NCI-H1436 treated with DMSO at 0.1 percent for 48 hours (cell line): ENCODE data around the gene TNK2.
"Not testable (repeated sequence)": the region's sequence is repeated elsewhere in the genome, so short reads cannot be mapped to it uniquely, and the experiment has no call there.

Experiments
- DNase-seq: peaks from one replicate; lab custom pipeline; 2025; lab: John Stamatoyannopoulos, UW

The TNK2 gene

DNA sequence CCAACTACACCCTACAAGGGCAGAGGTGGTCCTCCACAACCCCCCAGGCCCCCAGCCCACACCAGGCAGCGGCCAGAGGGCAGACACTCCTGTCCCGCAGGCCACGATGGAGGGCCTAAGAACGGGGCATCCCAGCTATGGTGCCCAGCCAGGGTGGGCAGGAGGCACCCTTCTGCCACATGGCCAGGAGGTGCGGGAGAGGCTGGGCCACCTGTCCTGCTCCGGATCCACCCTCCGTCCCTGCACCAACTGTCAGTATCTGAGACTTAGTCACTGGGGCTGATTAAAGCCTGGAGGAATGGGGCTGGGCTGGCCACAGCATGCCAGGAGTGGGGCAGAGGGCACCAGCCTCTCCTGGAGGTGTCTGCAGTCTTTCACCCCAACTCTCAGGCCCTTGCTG is 37.9 kb downstream of the TNK2 start:
- DNase-seq: no peak

DNA sequence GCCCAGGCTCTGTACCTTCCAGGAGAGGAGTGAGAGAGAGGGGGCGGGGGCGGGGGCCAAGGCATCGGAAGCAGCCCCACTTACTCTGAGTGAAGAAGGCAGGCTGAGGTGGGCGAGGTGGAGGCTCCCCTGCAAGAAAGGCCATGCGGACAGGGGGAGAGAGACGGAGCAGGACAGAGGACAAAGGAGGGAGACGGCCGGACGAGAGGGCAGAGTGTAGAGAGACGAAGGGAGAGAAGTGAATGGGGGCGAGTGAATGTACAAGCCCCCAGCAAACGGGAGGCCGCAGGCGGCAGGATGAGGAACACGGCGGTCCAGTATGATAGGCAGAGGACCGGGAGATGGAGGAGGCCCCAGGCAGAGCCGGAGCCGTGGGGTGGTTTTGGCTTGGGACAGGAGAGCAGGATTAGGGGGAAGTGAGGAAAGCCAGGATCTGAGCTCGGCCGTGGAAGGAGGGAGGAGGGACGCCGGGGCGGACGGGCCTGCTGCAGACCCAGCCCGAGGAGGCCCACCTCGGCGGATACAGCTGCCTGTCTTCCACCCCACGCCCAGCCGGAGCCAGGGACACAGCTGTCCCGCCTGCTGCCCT is 38.8 kb downstream of the TNK2 start:
- DNase-seq: no peak

DNA sequence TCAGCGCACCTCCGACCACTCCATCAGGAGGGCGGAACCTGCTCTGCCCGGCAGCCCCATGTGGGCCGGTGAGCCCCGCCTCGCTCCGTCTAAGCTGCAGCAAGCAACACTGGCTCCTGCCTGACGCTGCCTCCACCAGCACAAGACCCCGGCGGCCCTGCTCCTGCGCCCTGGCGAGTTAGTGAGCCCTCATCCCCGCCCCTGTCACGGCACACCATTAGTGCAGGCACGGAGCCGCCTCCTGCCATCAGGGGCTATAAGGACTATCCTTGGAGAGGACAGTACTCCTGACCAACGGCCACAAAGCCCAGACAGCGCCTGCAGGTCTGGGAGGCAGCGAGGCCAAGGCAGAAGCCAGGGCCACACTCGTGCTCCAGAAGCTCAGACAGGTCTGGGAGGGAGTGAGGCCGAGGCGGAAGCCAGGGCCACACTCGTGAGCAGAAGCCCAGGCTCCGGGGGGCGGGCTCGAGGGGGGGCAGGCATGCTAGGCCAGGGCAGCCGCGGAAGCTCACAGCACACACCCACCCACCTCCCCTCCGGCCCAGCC is 39.4 kb downstream of the TNK2 start:
- no peak for DNase-seq

DNA sequence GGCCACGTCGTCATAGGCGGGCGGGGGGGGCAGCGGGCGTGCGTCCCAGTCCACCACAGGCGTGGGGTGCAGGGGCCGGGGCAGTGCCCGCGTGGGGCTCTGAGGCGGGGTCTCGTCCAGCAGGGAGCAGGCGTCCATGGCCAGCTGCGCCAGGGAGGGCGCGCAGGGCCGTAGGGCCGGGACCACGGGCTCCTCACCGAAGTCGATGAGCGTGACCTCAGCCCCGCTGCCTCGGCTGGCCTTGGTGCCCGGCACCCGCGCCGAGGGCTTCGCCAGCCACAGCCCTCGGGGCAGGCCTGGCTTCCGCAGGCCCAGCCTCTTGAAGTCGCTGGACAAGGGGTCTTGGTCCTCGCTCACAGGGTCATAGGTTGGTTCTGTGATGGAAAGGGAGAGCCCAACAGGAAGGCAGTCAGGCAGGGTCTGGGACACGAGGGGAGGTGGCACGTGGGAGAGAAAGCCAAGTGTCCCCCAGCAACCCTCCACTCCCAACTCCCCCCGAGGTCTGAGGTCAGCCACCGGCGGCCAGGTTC is 40.0 kb downstream of the TNK2 start:
- DNase-seq: no peak

DNA sequence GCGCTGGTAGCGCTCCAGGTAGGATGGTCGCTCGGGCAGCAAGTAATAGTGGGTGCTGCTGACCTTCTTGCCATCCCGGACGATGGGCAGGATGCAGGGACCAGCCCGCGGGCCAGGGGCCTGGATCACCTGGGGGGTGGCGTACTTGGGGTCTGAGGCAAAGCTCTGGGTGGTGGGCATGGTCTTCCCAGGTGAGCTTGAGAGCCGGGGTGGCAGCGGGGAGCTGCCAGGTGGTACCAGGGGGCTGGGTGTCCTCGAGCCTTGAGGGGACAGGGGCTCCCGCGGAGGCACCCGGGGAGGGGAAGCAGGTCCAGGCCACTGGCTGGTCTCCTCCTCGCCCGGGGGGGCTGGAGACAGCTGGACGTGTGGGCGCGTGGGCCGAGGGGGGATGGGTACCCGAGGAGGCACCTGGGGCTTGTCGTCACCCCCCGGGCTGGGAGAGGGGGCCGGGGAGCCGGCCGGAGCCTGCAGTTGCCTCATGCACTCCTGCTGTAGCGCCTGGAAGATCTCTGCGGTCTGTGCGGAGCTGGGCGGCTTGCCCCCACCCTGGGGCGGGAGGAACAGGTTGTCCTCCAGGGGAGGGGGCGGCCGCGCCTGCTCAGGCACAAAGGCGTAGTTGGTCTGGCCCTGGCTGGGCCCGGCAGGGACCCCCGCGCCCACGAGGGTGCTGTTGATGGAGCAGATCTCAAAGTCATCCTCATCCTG is 40.6 kb downstream of the TNK2 start:
- no peak for DNase-seq

DNA sequence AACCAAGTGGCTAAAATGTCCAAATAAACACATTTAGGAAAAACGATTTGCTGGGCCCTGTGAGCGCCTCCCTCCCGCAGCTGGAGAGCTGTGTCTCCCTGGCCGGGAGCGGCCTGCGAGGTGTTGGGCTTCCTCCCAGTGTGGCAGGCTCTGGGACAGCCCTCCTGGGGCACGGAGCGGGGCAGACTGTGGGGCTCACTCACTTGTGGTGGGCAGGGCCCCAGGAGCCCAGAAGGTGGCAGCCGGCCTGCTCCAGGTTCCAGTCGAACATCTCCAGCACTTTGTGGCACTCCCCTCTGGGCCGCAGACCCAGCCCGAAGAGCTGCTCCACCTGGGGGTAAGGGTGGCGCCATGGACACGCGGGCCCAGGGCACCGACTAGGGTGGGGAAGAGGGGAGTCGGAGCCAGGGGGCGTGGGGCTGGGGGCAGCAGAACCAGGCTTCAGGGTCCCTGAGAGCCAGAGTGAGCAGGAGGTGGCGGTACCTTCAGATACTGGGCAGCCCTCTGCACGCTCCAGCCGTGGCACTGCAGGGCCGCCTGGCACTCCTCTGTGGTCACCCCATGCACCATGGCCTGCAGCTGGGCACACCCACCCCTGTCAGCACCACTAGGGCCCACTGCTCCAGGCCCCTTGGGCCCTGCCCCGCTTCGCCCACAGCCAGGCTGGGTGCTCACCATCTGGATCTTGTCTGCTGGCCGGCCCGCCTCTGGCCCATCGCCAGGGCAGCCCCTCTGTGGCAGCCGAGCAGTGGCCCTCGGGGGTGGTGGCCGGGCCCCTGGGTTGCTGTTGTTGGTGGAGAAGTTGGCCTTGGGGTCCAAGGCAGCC is 41.5 kb downstream of the TNK2 start:
- no peak for DNase-seq

DNA sequence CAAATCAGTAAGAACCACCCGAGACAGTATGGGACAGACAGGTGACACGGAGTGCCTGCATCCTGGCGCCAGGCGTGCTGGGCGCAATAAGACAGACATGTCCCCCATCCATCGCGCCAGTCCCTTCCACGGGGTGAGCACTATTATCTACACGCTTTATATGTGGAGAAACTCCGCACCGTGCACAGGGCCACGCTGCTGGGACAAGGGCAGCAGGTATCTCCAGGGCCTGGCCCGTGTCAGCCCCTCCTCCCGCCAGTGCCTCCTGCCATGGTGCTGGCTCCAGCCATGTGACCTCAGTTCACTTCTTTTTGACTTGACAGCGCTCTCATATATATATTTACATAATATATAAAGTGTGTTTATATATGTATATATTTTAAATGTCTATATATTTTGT is 42.6 kb downstream of the TNK2 start:
- no peak for DNase-seq

DNA sequence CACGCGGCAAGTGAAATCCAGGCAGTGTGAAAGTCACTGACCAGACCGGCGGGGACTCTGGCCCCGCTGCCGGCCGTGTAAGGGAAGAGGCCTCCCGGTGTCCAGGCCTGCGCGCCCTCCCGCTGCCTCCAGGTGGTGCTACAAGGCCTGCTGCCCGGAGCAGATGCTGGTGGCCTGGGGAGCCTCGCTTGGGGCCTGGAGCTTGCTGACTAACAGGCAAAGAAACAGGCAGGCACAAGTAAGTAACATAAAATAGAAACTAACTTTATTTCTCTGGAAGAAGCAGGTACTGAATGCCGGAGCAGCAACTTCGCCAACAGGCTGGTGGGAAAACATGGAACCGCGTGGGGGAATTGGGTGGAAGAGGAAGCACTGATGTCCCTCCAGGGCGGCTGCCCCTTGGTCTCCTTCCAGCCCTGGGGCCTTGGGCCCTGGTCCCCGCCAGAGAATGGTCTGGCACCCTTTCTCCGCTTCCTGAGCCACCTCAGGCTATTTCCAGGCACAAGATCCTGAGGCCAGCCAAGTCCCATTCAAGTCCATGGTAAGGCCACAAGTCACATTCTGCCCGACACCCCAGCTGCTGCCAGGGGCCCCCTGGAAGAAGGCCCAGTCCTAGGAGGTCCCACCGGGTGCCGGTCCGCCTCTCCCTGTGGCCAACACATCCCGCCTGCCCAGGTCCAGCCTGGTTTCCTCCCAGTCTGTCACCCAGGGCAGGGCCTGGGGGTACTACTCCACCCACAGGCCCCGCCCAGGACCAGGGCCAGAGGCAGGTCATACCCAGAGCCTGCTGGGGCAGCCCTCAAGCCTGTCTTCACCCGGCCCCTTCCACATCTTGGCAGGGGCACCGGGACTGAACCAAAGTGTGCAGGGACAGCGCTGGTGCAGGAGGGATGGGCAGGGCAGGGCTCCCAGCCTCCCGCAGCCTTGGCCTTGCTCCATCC is 45.0 kb downstream of the TNK2 start:
- DNase-seq: no peak

DNA sequence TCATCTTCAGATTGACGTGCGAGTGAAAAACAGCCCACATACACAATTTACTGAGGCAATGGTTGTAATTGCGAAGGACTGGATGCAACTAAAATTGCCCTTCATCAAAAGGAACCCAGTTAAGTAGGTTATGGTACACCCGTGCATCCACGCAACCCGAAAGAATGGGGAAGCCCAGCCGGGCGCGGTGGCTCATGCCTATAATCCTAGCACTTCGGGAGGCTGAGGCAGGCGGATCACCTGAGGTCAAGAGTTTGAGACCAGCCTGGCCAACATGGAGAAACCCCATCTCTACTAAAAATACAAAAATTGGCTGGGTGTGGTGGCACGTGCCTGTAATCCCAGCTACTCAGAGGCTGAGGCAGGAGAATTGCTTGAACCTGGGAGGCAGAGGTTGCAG is 46.0 kb downstream of the TNK2 start:
- DNase-seq: not testable (repeated sequence)

DNA sequence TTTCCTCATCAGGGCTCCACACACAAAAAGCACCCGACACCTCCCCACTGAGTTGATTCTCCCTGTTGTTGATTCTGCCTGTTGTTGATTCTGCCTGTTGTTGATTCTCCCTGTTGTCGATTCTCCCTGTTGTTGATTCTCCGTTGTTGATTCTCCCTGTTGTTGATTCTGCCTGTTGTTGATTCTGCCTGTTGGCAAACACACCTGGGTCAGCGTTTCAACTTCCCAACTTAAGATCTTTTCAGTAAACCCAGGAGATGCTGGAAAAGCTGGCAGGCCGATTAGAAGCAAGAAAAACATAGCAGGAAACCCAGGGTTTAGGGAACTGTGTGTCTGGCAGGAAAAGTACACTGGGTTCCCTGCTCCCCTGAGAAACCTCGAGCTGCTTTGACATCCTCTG is 47.9 kb downstream of the TNK2 start:
- no peak for DNase-seq

DNA sequence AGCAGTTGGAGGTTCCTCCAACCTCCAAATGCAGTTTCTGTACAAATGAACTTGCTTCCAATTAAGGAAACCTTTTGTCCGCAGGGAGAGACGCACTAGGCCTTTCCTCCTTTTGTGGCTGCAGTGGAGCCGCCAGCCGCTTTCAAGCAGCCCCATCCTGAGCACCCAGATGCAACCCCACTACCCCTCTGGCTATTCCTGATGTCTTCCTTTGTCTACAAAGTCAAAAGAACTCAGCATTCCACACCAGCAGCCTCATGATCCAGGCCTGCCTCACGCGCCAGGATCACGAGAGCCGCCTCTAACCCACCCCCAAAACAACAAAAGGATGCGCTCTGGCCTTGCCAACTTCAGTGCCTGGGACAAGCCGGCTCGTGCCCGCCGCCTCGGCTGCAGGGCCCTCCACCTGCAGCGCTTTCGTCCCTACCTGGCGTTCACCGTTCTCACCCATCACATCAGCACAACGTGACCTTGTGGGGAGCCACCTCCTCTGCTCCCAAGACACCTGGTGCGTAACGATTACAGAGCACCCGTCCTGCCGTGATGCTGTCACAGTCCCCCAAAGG is 48.4 kb downstream of the TNK2 start:
- no peak for DNase-seq

DNA sequence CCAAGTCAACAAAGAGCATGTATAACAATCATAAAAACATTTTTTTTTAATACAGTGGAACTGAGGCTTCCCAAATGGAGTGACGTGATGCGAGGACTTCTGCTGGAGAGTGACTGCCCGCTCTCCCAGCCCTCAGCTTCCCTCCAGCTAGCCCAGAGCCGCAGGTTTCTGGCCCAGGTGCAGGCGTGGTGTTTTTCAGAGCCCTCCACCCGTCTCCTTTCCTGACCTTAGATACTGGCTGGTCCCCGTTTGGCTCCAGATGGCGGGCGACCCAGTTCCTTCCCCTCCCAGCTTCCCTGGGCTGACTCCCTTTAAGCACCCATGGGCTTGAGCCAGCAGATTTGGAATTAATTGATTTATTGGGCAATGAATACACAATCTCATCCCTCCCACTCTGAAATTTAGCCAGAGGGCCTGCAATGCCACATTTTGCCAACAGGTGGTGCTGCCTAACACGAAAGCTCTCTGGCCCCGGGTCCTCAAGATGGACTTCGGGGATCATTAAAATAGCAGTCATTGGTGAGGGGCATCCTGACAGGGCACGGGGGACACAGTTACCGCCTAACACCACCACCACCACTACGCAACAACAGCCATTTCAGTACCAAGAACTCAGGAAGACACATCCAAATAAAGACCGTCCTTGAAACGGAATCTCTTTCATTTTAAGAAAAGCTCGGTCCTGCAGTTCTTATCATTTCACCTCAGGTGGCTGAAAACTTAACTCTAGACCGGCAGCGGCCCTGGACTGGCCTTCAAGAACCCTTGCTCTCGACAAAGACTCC is 49.1 kb downstream of the TNK2 start:
- no peak for DNase-seq

DNA sequence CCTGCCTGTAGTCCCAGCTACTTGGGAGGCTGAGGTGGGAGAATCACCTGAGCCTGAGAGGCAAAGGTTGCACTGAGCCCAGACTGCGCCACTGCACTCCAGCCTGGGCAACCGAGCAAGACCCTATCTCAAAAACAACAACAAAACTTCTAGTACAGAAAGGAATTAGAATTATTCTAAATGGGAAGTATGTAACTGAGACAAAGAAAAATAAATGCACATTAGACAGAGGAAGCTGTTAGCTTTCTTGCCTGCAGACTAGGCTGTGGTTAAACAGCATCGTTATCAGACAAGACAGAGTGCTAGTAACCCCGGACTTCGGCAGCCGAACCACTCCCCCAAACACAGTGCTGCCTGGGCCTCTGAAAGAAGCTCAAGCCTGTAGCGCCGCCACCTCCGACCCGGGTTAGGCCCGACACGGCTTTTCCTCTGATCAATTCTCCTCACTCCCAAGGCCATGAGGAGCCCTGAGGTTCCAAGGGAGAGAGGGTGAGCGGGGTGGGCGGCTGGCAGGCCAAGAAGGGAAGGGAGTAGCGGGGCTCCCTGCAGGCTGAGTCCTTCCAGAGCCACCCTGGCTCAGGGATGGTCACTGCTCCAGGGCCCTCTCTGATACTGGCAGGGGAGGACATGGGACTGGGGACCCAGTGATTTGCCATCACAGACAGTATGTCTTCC is 51.8 kb downstream of the TNK2 start:
- DNase-seq: no peak

DNA sequence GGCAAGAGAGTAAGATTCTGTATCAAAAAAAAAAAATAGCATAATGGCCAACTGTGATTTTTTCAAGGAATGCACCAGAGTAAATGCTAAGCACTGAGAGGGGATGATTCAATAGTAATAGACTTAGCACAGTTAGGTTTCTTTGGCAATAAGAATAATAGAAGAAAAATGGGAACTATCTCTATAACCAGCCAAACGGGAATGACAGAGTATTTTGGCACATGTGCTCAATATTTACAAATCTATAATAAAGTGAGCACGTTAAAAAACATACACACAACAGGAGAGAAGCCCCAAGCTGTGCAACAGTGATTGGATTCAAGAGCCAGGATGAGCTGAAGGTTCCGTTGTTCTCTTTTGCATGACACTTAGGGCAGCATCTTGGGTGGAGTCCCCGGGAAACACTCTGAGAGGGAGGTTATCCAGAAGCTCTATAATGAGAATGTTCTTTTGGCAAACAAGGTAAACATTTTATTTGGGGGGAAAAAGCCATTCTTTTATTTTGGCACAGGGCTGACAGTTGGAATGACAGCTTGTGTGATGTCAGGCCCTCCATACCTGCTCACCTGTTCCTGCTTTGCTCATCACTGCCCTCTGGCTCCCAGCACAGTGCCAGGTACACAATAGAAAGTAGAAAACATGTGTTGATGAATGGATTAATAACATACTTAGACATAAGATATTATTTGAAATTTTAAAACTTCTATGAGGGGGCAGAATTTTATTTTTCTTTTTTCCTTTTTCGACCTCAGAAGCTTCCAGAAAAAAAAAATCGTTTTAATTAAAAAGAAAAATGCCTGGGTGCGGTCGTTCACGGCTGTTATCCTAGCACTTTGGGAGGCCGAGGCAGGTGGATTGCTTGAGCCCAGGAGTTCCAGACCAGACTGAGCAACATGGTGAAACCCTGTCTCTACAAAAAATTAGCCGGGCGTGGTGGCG is 52.6 kb downstream of the TNK2 start:
- DNase-seq: no peak

DNA sequence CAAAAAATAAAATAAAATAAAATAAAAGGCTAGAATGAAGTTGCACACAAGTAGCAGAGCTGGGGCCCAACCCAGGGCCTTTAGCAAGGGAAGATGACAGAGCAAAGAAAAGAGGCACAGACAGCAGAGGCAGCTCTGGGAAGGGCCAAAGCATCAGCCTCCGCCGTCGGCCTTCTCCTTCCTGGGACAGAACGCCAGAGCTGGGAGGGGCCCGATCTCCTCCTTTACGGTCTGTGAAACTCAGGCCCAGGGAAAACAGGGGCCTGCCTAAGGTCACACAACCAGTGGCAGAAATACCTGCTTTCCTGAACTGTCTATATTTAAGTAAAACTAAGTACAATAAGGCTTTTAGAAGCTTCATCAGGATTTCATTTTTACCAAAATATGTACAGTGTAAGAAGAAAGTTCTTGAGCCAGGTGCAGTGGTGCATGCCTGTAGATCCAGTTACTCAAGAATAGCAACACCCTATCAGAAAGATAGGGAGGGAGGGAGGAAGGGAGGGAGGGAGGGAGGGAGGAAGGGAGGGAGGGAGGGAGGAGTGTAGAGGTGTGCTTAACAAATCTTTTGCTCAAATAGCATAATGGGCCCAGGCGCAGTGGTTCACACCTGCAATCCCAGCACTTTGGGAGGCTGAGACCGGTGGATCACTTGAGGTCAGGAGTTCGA is 53.6 kb downstream of the TNK2 start:
- DNase-seq: no peak

DNA sequence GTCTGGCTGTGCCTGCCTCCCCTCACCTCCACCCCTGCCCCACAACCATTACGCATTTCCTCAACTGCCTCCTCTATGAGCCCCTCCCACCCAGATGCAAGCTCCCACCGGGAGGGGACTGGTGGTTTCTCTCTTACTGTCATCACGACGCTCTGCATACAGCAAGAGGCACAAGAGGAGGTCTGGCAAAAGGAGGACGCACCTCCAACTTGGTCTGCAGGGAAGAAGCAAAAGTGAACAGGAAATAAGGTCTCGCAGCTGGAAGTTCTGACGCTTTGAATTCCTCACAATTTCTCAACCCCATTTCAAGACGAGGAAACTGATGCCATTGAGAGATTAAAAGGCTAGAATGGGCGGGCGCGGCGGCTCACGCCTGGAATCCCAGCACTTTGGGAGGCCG is 54.4 kb downstream of the TNK2 start:
- no peak for DNase-seq

DNA sequence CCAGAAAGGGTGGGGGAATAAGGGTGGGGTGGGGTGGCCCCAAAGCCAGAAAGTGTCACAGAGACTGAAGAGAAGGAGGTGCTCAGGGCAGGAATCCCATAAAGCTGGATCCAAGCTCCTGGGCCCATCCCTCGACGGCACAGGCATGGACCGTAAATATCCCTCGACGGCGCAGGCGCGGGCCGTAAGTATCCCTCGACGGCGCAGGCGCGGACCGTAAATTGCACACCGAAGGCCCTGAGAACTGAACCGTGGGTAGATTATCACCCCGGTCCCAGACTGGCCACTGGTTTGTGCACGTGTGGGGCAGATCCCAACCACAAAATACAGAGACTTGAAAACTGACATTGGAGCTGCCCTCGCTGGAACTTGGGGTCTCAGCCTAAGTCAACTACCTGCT is 55.3 kb downstream of the TNK2 start:
- no peak for DNase-seq

DNA sequence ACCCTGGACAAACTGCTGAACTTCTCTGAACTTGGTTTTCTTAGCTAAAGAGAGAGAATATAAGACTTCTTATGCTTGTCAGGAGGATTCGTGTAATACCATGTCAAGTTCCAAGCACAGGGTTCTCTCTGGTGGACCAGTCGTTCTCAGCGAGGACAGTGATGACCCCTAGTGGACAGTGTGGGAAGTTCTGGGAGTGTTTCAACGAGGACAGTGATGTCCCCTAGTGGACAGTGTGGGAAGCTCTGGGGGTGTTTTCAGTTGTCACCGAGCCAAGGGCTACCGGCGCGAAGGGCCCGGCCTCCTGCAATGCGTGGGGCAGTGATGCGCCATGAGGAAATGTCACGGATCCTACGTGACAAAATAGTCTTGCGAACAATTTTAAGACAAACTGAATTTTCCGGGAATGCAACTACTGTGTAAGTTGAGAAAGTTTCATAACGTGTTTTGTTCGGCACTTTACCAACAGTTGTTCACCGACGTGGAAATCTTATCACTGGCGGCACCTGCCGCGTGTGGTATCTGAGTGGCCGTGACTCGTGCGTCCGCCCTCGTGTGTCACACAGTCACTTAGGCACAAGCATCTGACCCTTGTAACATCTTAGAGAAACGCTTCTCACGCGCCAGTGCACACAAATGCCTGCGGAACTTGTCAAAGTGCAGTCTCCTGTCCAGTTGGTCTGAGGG is 57.4 kb downstream of the TNK2 start:
- peak; percentile 64 for DNase-seq
